ENCODE measurements around the gene BLM. TPM values are rescaled to one million over a fixed set of nuclear protein-coding genes. Genes with fewer than 3 reads are reported as not detected.

Gene BLM
- total RNA-seq, 4 donors from 2014 or later, result 0.15 to 2.8 (median 1.4) TPM

- ATAC-seq, result no peak
Measured at GRCh38 chr15:90855139-90855538, 138.0 kb downstream of the BLM start.

GRCh38 chr15:90857337-90857736 is 140.2 kb downstream of the BLM start:
- Histone ChIP-seq H3K36me3 (no peaks in the 10 kb centered on the region), H3K4me1 (no peaks in the 10 kb centered on the region), H3K4me3 (no peak overlapping the region), H3K27me3 (no peaks in the 10 kb centered on the region), H3K27ac (no peak overlapping the region), H3K9me3 (no peaks in the 10 kb centered on the region)
- TF ChIP-seq CTCF (IDR thresholded peaks at IDR 0.05) (no peak), EP300 (IDR thresholded peaks at IDR 0.05) (no peak), POLR2A (IDR thresholded peaks at IDR 0.05) (no peak), POLR2AphosphoS5 (IDR thresholded peaks at IDR 0.05) (no peak)
- 72 to 87% methylated on average over 4 of the region's 8 CpGs for WGBS, 2 donors (ENCODE audit: low coverage in 1 of 2)
- no peak for ATAC-seq

More at GRCh38 chr15:90855139-90855538, 138.0 kb downstream of the BLM start:
- WGBS, 2 donors (ENCODE audit: low coverage in 1 of 2), result 97% methylated on average over 6 of the region's 9 CpGs; no CpG with 5 or more reads in 1 of the 2 donors
- Histone ChIP-seq H3K9me3 (no peaks in the 10 kb centered on the region), H3K4me3 (no peak overlapping the region), H3K27ac (no peak overlapping the region), H3K4me1 (no peaks in the 10 kb centered on the region), H3K27me3 (no peaks in the 10 kb centered on the region), H3K36me3 (no peaks in the 10 kb centered on the region)
- TF ChIP-seq POLR2A (IDR thresholded peaks at IDR 0.05), result no peak
- TF ChIP-seq POLR2AphosphoS5 (IDR thresholded peaks at IDR 0.05), result no peak
- TF ChIP-seq CTCF (IDR thresholded peaks at IDR 0.05), result no peak
- no peak for TF ChIP-seq EP300 (IDR thresholded peaks at IDR 0.05)

GRCh38 chr15:90857883-90858443 is 140.8 kb downstream of the BLM start:
- Histone ChIP-seq H3K27ac (no peak overlapping the region), H3K4me1 (no peaks in the 10 kb centered on the region), H3K4me3 (no peak overlapping the region), H3K9me3 (no peaks in the 10 kb centered on the region), H3K36me3 (no peaks in the 10 kb centered on the region), H3K27me3 (no peaks in the 10 kb centered on the region)
- ATAC-seq, result no peak
- 82 to 94% methylated on average over 8 of the region's 8 CpGs for WGBS, 2 donors (ENCODE audit: low coverage in 1 of 2)
- TF ChIP-seq POLR2AphosphoS5 (IDR thresholded peaks at IDR 0.05), result no peak
- no peak for TF ChIP-seq EP300 (IDR thresholded peaks at IDR 0.05)
- TF ChIP-seq CTCF (IDR thresholded peaks at IDR 0.05), result no peak
- TF ChIP-seq POLR2A (IDR thresholded peaks at IDR 0.05), result no peak

- Histone ChIP-seq H3K27me3 (peaks cover 4% of the 10 kb centered on the region), H3K4me1 (no peaks in the 10 kb centered on the region), H3K36me3 (no peaks in the 10 kb centered on the region), H3K4me3 (no peak overlapping the region), H3K9me3 (no peaks in the 10 kb centered on the region), H3K27ac (no peak overlapping the region)
- TF ChIP-seq EP300 (IDR thresholded peaks at IDR 0.05) (no peak), POLR2A (IDR thresholded peaks at IDR 0.05) (no peak), POLR2AphosphoS5 (IDR thresholded peaks at IDR 0.05) (no peak), CTCF (IDR thresholded peaks at IDR 0.05) (no peak)
- no peak for ATAC-seq
- WGBS, 2 donors (ENCODE audit: low coverage in 1 of 2), result 61 to 69% methylated on average over 7 to 9 of the region's 10 CpGs
Measured at GRCh38 chr15:90859234-90860131, 142.3 kb downstream of the BLM start.
